ENCODE data around the gene NOG. TPM values are rescaled to one million over a fixed set of nuclear protein-coding genes. Genes with fewer than 3 reads are reported as not detected.

The NOG gene
- total RNA-seq: 1 to 10 TPM; 2.4 to 2.6 TPM

- Mint-ChIP-seq H3K27ac (no peak within 1 kb of the TSS), H3K27me3 (ENCODE audit: low read depth) (no peaks in the 10 kb centered on the region), H3K9me3 (no peaks in the 10 kb centered on the region), H3K4me1 (ENCODE audit: low read depth) (peaks cover 29% of the 10 kb centered on the region), H3K4me3 (peak within 1 kb of the TSS; percentile 79), H3K36me3 (ENCODE audit: low read depth) (no peaks in the 10 kb centered on the region)
- intact Hi-C loops (cut with micrococcal nuclease): loop anchor here (1.0 to 10.0 kb wide), 5 partner anchors 96 to 1173 kb away; partner anchors contain the start of genes COIL and MMD
- CTCF ChIA-PET: interaction anchor here (0.7 to 8.4 kb wide), 16 partner anchors 9 to 186 kb away, joined by 3 to 72 read pairs (median 4); no protein-coding TSS in a partner anchor
- peak; percentile 55 for DNase-seq
Measured at GRCh38 chr17:56593646-56594319, at the start of gene NOG. TSS of gene NOG (plus strand) at chr17:56593699. CDS start at chr17:56594224, 525 bp downstream.

GRCh38 chr17:56545106-56545505 is 48.4 kb upstream of the NOG start:
- Mint-ChIP-seq H3K4me1 (ENCODE audit: low read depth) (no peaks in the 10 kb centered on the region), H3K27me3 (ENCODE audit: low read depth) (peaks cover 6% of the 10 kb centered on the region), H3K27ac (no peak overlapping the region), H3K36me3 (ENCODE audit: low read depth) (no peaks in the 10 kb centered on the region), H3K9me3 (no peaks in the 10 kb centered on the region), H3K4me3 (no peak overlapping the region)
- intact Hi-C loops (cut with micrococcal nuclease): no loop called here
- no peak for DNase-seq
- CTCF ChIA-PET: no interaction called here

- peaks cover 6% of the 10 kb centered on the region for H3K27me3 Mint-ChIP-seq (ENCODE audit: low read depth)
- intact Hi-C loops (cut with micrococcal nuclease): no loop called here
- H3K4me1 Mint-ChIP-seq (ENCODE audit: low read depth): no peaks in the 10 kb centered on the region
- H3K36me3 Mint-ChIP-seq (ENCODE audit: low read depth): no peaks in the 10 kb centered on the region
- no peak overlapping the region for H3K4me3 Mint-ChIP-seq
- H3K9me3 Mint-ChIP-seq: no peaks in the 10 kb centered on the region
- DNase-seq: no peak
- CTCF ChIA-PET: no interaction called here
- no peak overlapping the region for H3K27ac Mint-ChIP-seq
Measured at GRCh38 chr17:56545930-56546329, 47.6 kb upstream of the NOG start.

GRCh38 chr17:56548661-56549060 is 44.8 kb upstream of the NOG start:
- Mint-ChIP-seq H3K4me3 (no peak overlapping the region), H3K36me3 (ENCODE audit: low read depth) (no peaks in the 10 kb centered on the region), H3K9me3 (peaks cover 7% of the 10 kb centered on the region), H3K4me1 (ENCODE audit: low read depth) (no peaks in the 10 kb centered on the region), H3K27ac (no peak overlapping the region), H3K27me3 (ENCODE audit: low read depth) (peaks cover 2% of the 10 kb centered on the region)
- CTCF ChIA-PET: no interaction called here
- intact Hi-C loops (cut with micrococcal nuclease): no loop called here
- no peak for DNase-seq

GRCh38 chr17:56549501-56549900 is 44.0 kb upstream of the NOG start:
- CTCF ChIA-PET: no interaction called here
- Mint-ChIP-seq H3K9me3 (peaks cover 7% of the 10 kb centered on the region), H3K4me3 (no peak overlapping the region), H3K27me3 (ENCODE audit: low read depth) (peaks cover 2% of the 10 kb centered on the region), H3K36me3 (ENCODE audit: low read depth) (no peaks in the 10 kb centered on the region), H3K27ac (no peak overlapping the region), H3K4me1 (ENCODE audit: low read depth) (no peaks in the 10 kb centered on the region)
- DNase-seq: no peak
- intact Hi-C loops (cut with micrococcal nuclease): no loop called here

DNA sequence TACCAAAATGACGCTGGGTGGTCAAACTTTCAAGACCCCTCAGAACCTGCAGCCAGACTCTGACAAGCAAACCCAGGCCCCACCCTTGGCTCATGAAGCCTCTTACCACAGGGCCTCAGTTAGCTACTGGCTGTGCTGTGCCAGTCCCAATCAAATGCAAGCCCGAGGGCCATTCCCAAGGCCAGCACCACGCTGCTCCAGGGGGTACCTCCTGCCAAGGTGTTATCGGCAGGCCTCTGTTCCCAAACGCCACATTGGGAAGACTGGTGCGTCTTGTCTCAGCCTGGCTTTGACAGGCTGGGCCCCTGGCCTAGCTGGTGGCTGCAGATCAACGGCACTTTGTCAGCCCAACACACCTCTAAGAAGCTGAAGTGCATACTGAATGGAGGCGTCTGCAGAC is 35.8 kb upstream of the NOG start:
- no peak for DNase-seq
- H3K27ac Mint-ChIP-seq: no peak overlapping the region
- CTCF ChIA-PET: interaction anchor here (0.9 kb wide), 1 partner anchor 158 kb away, joined by 3 read pairs; no protein-coding TSS in a partner anchor
- no peaks in the 10 kb centered on the region for H3K36me3 Mint-ChIP-seq (ENCODE audit: low read depth)
- intact Hi-C loops (cut with micrococcal nuclease): no loop called here
- no peaks in the 10 kb centered on the region for H3K27me3 Mint-ChIP-seq (ENCODE audit: low read depth)
- no peaks in the 10 kb centered on the region for H3K9me3 Mint-ChIP-seq
- H3K4me1 Mint-ChIP-seq (ENCODE audit: low read depth): no peaks in the 10 kb centered on the region
- no peak overlapping the region for H3K4me3 Mint-ChIP-seq

GRCh38 chr17:56558088-56558487 is 35.4 kb upstream of the NOG start:
- no peak for DNase-seq
- Mint-ChIP-seq H3K4me1 (ENCODE audit: low read depth) (no peaks in the 10 kb centered on the region), H3K9me3 (no peaks in the 10 kb centered on the region), H3K4me3 (no peak overlapping the region), H3K27ac (no peak overlapping the region), H3K36me3 (ENCODE audit: low read depth) (no peaks in the 10 kb centered on the region), H3K27me3 (ENCODE audit: low read depth) (no peaks in the 10 kb centered on the region)
- intact Hi-C loops (cut with micrococcal nuclease): no loop called here
- CTCF ChIA-PET: interaction anchor here (0.9 kb wide), 1 partner anchor 158 kb away, joined by 3 read pairs; no protein-coding TSS in a partner anchor

DNA sequence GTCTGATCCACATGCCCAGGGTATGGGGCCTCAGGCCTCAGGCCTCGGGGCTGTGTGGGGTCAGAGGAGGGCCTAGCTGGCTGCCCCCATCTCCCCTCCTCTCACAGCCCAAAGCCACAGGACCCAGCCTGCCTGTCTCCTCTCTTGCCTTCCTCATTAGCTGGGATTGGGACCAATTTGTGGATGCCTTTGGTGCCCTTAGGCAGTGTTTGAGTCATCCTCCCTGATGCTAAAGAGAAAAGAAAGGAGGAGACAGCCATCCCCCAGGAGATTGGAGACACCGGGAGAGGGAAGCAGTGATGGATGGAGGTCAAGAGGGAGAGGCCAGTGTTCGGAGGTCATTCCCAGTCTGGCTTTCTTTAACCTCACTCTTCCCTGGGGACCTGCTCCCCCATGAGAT is 23.3 kb upstream of the NOG start:
- Mint-ChIP-seq H3K27me3 (ENCODE audit: low read depth) (no peaks in the 10 kb centered on the region), H3K4me3 (no peak overlapping the region), H3K36me3 (ENCODE audit: low read depth) (no peaks in the 10 kb centered on the region), H3K4me1 (ENCODE audit: low read depth) (no peaks in the 10 kb centered on the region), H3K9me3 (no peaks in the 10 kb centered on the region), H3K27ac (no peak overlapping the region)
- DNase-seq: no peak
- intact Hi-C loops (cut with micrococcal nuclease): no loop called here
- CTCF ChIA-PET: no interaction called here

DNA sequence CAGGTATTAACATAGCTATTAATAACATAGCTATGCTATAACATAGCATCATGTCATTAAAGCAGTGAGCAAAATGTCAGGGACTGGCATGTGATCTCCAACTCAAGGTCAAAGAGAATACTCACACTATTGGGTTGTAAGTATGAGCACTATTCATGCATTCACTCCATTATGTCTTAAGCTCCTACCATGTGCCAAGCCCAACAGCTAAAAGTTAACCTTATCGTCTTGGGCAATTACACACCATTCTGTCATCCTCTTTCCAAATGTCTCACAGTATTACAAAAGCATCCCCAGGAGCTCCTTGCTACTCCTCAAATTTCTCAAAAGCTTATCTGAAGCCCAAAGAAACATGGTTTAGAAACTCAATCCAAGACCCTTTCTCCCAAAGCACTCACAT is 22.0 kb upstream of the NOG start:
- Mint-ChIP-seq H3K9me3 (no peaks in the 10 kb centered on the region), H3K36me3 (ENCODE audit: low read depth) (no peaks in the 10 kb centered on the region), H3K27ac (no peak overlapping the region), H3K4me3 (no peak overlapping the region), H3K27me3 (ENCODE audit: low read depth) (peaks cover 4% of the 10 kb centered on the region), H3K4me1 (ENCODE audit: low read depth) (no peaks in the 10 kb centered on the region)
- intact Hi-C loops (cut with micrococcal nuclease): no loop called here
- CTCF ChIA-PET: interaction anchor here (1.2 kb wide), 1 partner anchor 11 kb away, joined by 3 read pairs; no protein-coding TSS in a partner anchor
- DNase-seq: no peak

- no peak overlapping the region for H3K27ac Mint-ChIP-seq
- H3K4me1 Mint-ChIP-seq (ENCODE audit: low read depth): no peaks in the 10 kb centered on the region
- CTCF ChIA-PET: interaction anchor here (0.7 to 1.0 kb wide), 2 partner anchors 52 to 258 kb away, joined by 3 read pairs; no protein-coding TSS in a partner anchor
- H3K36me3 Mint-ChIP-seq (ENCODE audit: low read depth): no peaks in the 10 kb centered on the region
- peaks cover 14% of the 10 kb centered on the region for H3K27me3 Mint-ChIP-seq (ENCODE audit: low read depth)
- no peak overlapping the region for H3K4me3 Mint-ChIP-seq
- DNase-seq: no peak
- H3K9me3 Mint-ChIP-seq: peaks cover 5% of the 10 kb centered on the region
- intact Hi-C loops (cut with micrococcal nuclease): no loop called here
Measured at GRCh38 chr17:56577190-56577842, 16.2 kb upstream of the NOG start.

DNA sequence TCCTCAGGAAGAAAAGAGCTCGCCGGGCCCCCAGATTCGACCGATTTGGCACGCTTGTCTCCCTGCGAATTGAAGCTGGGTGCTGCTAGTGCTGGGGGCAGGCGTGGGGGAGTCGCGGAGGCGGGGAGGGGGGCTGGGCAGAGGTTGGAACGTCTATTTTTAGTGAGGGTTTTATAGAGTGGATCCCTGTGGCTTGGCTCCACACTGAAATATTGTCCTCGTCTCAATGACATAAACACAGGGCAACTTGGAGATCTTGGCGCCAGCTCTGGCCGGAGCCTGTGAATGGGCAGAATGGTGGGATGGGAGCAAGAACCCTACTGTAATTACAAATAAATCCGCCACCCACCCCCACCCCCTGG is 15.7 kb upstream of the NOG start:
- intact Hi-C loops (cut with micrococcal nuclease): no loop called here
- CTCF ChIA-PET: interaction anchor here (1.0 kb wide), 1 partner anchor 52 kb away, joined by 3 read pairs; no protein-coding TSS in a partner anchor
- Mint-ChIP-seq H3K9me3 (peaks cover 5% of the 10 kb centered on the region), H3K4me1 (ENCODE audit: low read depth) (no peaks in the 10 kb centered on the region), H3K27me3 (ENCODE audit: low read depth) (peaks cover 14% of the 10 kb centered on the region), H3K36me3 (ENCODE audit: low read depth) (no peaks in the 10 kb centered on the region), H3K4me3 (no peak overlapping the region), H3K27ac (no peak overlapping the region)
- no peak for DNase-seq

GRCh38 chr17:56581635-56582627 is 11.6 kb upstream of the NOG start:
- CTCF ChIA-PET: interaction anchor here (1.1 to 1.8 kb wide), 2 partner anchors 10 to 135 kb away, joined by 3 to 8 read pairs; no protein-coding TSS in a partner anchor
- Mint-ChIP-seq H3K4me3 (no peak overlapping the region), H3K27me3 (ENCODE audit: low read depth) (peaks cover 9% of the 10 kb centered on the region), H3K36me3 (ENCODE audit: low read depth) (no peaks in the 10 kb centered on the region), H3K9me3 (peaks cover 5% of the 10 kb centered on the region), H3K27ac (no peak overlapping the region), H3K4me1 (ENCODE audit: low read depth) (no peaks in the 10 kb centered on the region)
- intact Hi-C loops (cut with micrococcal nuclease): no loop called here
- no peak for DNase-seq

All from activated naive CD4-positive, alpha-beta T cell treated with anti-CD3 and anti-CD28 coated beads for 36 hours (primary cell).